PC-9 (cell line): Measurements from ENCODE around the gene CRADD. TPM values are rescaled to one million over a fixed set of nuclear protein-coding genes. Genes with fewer than 3 reads are reported as not detected.
"Not testable (repeated sequence)": the region's sequence is repeated elsewhere in the genome, so short reads cannot be mapped to it uniquely, and the experiment has no call there.

Experiments used
- BruUV-seq: library from RNA; stranded (reverse); fragments of 400-500 nt; replicated peaks from 2 replicates; lab custom pipeline; 2021; lab: Mats Ljungman, UMichigan
- CTCF ChIA-PET: fragments of 300-600 bp; sonication (Branson Sonifier 250); formaldehyde crosslinking; loops from one replicate; lab custom pipeline; 2022; ENCODE audit warnings: antibody characterized with exemption; lab: Charles Lee
- POLR2A ChIA-PET: fragments of 300-600 bp; sonication (Branson Sonifier 250); formaldehyde crosslinking; loops from one replicate; lab custom pipeline; 2022; ENCODE audit warnings: antibody characterized with exemption; ENCODE audit not compliant: unreplicated experiment; lab: Charles Lee
- DNase-seq, 2 experiments: peaks; one replicate each; pipeline versions ENCODE4 v3.0.0 to v3.0.0-alpha.2; 2015 to 2022; ENCODE audit warnings: mixed read lengths in 1 of 2
- H2AFZ ChIP-seq: fragments of 200-600 bp; sonication (generic); 2 replicates; pipeline ENCODE4 v1.8.1; 2017; ENCODE audit warnings: antibody characterized with exemption
- H3F3A ChIP-seq: fragments of 200-600 bp; sonication (generic); 2 replicates; pipeline ENCODE4 v1.8.1; 2017; ENCODE audit warnings: antibody characterized with exemption, mild to moderate bottlenecking, low read depth; ENCODE audit not compliant: insufficient read depth
- H3K27ac ChIP-seq: fragments of 200-600 bp; sonication (generic); 2 replicates; pipeline ENCODE4 v1.6.1; 2016; ENCODE audit warnings: mixed run types
- H3K27me3 ChIP-seq: fragments of 200-600 bp; sonication (generic); 2 replicates; pipeline ENCODE4 v1.6.1; 2016; ENCODE audit warnings: low read depth, mixed run types; ENCODE audit not compliant: insufficient read depth
- H3K36me3 ChIP-seq: fragments of 200-600 bp; sonication (generic); 2 replicates; pipeline ENCODE4 v1.6.1; 2016; ENCODE audit warnings: low read depth, mixed run types
- H3K4me1 ChIP-seq: fragments of 200-600 bp; sonication (generic); replicated peaks from 2 replicates; pipeline ENCODE4 v1.6.1; 2016; ENCODE audit warnings: mixed run types; ENCODE audit not compliant: insufficient read depth
- H3K4me2 ChIP-seq: fragments of 200-600 bp; sonication (generic); 2 replicates; pipeline ENCODE4 v1.6.1; 2017; ENCODE audit warnings: mixed run types
- H3K4me3 ChIP-seq: fragments of 200-600 bp; sonication (generic); 2 replicates; pipeline ENCODE4 v1.6.1; 2016; ENCODE audit warnings: mixed run types
- H3K79me2 ChIP-seq: fragments of 200-600 bp; sonication (generic); 2 replicates; pipeline ENCODE4 v1.6.1; 2017; ENCODE audit warnings: low read depth, mixed run types
- H3K9me2 ChIP-seq: fragments of 200-600 bp; sonication (generic); 2 replicates; pipeline ENCODE4 v1.8.1; 2017; ENCODE audit warnings: mild to moderate bottlenecking; ENCODE audit not compliant: insufficient read depth
- H3K9me3 ChIP-seq: fragments of 200-600 bp; sonication (generic); 2 replicates; pipeline ENCODE4 v1.8.1; 2016; ENCODE audit warnings: low read depth; ENCODE audit not compliant: insufficient read depth
- H4K20me1 ChIP-seq: fragments of 200-600 bp; sonication (generic); 2 replicates; pipeline ENCODE4 v1.8.1; 2017; ENCODE audit not compliant: insufficient read depth
- EZH2 ChIP-seq: fragments of 200-600 bp; sonication (generic); IDR thresholded peaks from 2 replicates; pipeline ENCODE4 v1.8.0; 2017; ENCODE audit warnings: antibody characterized with exemption, low read depth
- intact Hi-C: fragments of 100-400 bp; cut with micrococcal nuclease; formaldehyde crosslinking; loops from one replicate; pipeline ENCODE4 v1.10.0; 2022; ENCODE audit not compliant: unreplicated experiment
- total RNA-seq: library from RNA; stranded (reverse); gene quantifications from 2 replicates; pipeline ENCODE4 v1.2.3, GENCODE V29; 2021
- TF ChIP-seq, protein P1 (sequence below): fragments of 200-600 bp; sonication (generic); conservative IDR thresholded peaks from 2 replicates; pipeline ENCODE4 v1.6.1; 2017; ENCODE audit warnings: mixed run types, antibody characterized with exemption, mild to moderate bottlenecking, moderate library complexity

Gene CRADD
- total RNA-seq, 1 experiment from 2014 or later: 7.6 TPM

DNA sequence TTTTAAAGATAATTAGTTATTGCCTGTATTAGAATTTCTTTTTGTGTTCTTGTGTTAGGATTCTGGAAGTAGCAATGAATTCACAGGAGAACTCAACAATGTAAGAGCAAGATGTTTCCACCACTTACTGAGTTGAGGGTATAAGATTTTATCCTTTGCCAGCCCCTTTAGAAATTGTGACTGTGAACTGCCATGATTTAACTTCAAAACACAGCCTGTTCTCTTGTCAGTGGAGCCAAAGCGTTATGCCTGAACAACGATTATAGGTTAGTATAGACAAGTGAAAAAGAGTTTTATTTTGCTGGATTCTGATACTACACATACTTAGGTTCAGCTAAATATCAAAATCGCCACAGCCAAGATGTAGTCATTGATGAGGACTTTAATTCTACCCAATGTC, 101.6 kb downstream of the CRADD start:
- no peak overlapping the region for H3K4me3 ChIP-seq
- no peaks in the 10 kb centered on the region for H4K20me1 ChIP-seq
- intact Hi-C loops: no loop called here
- no peak overlapping the region for H3K4me2 ChIP-seq
- ChIA-PET POLR2A (interaction anchor here (0.7 kb wide), 1 partner anchor 13 kb away, joined by 4 read pairs; no protein-coding TSS in a partner anchor), CTCF (no interaction called here)
- peaks cover 11% of the 10 kb centered on the region for H3K4me1 ChIP-seq
- TF ChIP-seq, protein P1, sequence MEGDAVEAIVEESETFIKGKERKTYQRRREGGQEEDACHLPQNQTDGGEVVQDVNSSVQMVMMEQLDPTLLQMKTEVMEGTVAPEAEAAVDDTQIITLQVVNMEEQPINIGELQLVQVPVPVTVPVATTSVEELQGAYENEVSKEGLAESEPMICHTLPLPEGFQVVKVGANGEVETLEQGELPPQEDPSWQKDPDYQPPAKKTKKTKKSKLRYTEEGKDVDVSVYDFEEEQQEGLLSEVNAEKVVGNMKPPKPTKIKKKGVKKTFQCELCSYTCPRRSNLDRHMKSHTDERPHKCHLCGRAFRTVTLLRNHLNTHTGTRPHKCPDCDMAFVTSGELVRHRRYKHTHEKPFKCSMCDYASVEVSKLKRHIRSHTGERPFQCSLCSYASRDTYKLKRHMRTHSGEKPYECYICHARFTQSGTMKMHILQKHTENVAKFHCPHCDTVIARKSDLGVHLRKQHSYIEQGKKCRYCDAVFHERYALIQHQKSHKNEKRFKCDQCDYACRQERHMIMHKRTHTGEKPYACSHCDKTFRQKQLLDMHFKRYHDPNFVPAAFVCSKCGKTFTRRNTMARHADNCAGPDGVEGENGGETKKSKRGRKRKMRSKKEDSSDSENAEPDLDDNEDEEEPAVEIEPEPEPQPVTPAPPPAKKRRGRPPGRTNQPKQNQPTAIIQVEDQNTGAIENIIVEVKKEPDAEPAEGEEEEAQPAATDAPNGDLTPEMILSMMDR: no peak
- no peak for TF ChIP-seq EZH2
- no TSS peak for BruUV-seq
- H3K9me3 ChIP-seq: no peaks in the 10 kb centered on the region
- H3K27ac ChIP-seq: no peak overlapping the region
- DNase-seq: no peak
- H3K36me3 ChIP-seq: no peaks in the 10 kb centered on the region
- no peak overlapping the region for H2AFZ ChIP-seq
- H3F3A ChIP-seq: peaks cover 6% of the 10 kb centered on the region; the same call in 1 of the 2 replicates
- no peaks in the 10 kb centered on the region for H3K79me2 ChIP-seq
- H3K27me3 ChIP-seq: no peaks in the 10 kb centered on the region
- no peaks in the 10 kb centered on the region for H3K9me2 ChIP-seq

DNA sequence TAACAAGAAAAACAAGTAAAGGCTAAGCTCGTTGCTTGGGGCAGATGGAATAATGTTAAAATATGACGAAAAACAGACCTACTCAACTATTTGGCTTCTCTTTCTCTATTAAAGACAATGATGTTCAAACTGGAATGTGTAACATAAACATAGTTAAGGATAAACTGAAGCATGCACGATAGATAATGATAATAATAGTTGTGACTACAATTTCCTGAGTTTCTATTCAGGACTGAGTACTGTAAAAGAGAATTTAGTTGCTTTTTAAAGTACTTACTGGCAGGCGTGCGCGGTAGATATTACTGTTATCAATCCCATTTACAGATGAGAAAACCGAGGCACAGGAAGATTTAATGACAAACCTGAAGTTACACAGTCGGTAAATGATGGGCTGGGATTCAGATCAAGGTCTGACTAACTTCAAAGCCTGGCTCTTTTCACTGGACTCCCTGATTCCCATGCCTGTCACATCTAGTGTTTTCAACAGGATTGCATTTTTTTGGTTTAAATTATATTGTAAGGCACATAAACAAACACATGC, 103.0 kb downstream of the CRADD start:
- intact Hi-C loops: no loop called here
- TF ChIP-seq EZH2: no peak
- H3F3A ChIP-seq: peaks cover 19% of the 10 kb centered on the region
- BruUV-seq: no TSS peak
- no peaks in the 10 kb centered on the region for H3K36me3 ChIP-seq
- H2AFZ ChIP-seq: no peak overlapping the region
- ChIA-PET CTCF (no interaction called here), POLR2A (no interaction called here)
- H3K79me2 ChIP-seq: no peaks in the 10 kb centered on the region
- H3K4me2 ChIP-seq: no peak overlapping the region
- no peaks in the 10 kb centered on the region for H3K27me3 ChIP-seq
- H3K27ac ChIP-seq: no peak overlapping the region
- H3K9me3 ChIP-seq: no peaks in the 10 kb centered on the region
- no peaks in the 10 kb centered on the region for H3K9me2 ChIP-seq
- H3K4me3 ChIP-seq: no peak overlapping the region
- no peaks in the 10 kb centered on the region for H4K20me1 ChIP-seq
- H3K4me1 ChIP-seq: peaks cover 25% of the 10 kb centered on the region
- DNase-seq: no peak

DNA sequence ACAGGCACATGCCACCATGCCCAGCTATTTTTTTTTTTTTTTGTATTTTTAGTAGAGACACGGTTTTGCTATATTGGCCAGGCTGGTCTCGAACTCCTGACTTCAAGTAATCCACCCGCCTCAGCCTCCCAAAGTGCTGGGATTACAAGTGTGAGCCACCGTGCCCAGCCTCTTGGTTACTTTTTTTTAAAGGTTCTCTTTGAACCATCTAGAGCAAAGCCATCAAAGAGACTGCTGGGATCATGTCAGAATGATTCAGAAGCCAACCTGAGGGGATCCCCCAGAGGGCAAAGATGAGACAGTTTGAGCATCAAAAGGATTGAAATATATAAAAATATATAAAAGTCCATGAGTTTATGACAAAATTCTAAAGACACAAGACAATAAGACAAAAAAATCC, 103.7 kb downstream of the CRADD start:
- BruUV-seq, H3K27me3 ChIP-seq, H3K4me2 ChIP-seq, POLR2A ChIA-PET, H3K27ac ChIP-seq, H3K36me3 ChIP-seq, H4K20me1 ChIP-seq, H3K9me3 ChIP-seq, intact Hi-C loops, H3K4me3 ChIP-seq, DNase-seq, H3K79me2 ChIP-seq, H2AFZ ChIP-seq, H3K9me2 ChIP-seq: not testable (repeated sequence)
- H3K4me1 ChIP-seq: peaks cover 32% of the 10 kb centered on the region
- H3F3A ChIP-seq: peaks cover 26% of the 10 kb centered on the region
- CTCF ChIA-PET: interaction anchor here (0.7 kb wide), 1 partner anchor 996 kb away, joined by 3 read pairs; no protein-coding TSS in a partner anchor

DNA sequence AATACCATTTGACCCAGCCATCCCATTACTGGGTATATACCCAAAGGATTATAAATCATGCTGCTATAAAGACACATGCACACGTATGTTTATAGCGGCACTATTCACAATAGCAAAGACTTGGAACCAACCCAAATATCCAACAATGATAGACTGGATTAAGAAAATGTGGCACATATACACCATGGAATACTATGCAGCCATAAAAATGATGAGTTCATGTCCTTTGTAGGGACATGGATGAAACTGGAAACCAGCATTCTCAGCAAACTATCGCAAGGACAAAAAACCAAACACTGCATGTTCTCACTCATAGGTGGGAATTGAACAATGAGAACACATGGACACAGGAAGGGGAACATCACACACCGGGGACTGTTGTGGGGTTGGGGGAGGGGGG, 104.8 kb downstream of the CRADD start:
- CTCF ChIA-PET, H2AFZ ChIP-seq, H3K4me2 ChIP-seq, H3K9me2 ChIP-seq, H3K79me2 ChIP-seq, BruUV-seq, H4K20me1 ChIP-seq, H3K36me3 ChIP-seq, intact Hi-C loops, DNase-seq, H3K27me3 ChIP-seq, H3K4me3 ChIP-seq, H3K27ac ChIP-seq, H3K9me3 ChIP-seq, POLR2A ChIA-PET: not testable (repeated sequence)
- peaks cover 43% of the 10 kb centered on the region for H3K4me1 ChIP-seq
- peaks cover 34% of the 10 kb centered on the region for H3F3A ChIP-seq
